HG03045 (cell line): ENCODE data around the gene FAM185A.
"Not testable (repeated sequence)": the region's sequence is repeated elsewhere in the genome, so short reads cannot be mapped to it uniquely, and the experiment has no call there.

Experiments
- ATAC-seq: cut with Tn5 transposase; IDR thresholded peaks from one replicate; pipeline ENCODE4 v1.9.1; 2021; ENCODE audit warnings: mild to moderate bottlenecking, moderate library complexity; ENCODE audit not compliant: unreplicated experiment

The FAM185A gene

GRCh38 chr7:102776217-102776616 is 27.4 kb downstream of the FAM185A start:
- ATAC-seq = not testable (repeated sequence)

DNA sequence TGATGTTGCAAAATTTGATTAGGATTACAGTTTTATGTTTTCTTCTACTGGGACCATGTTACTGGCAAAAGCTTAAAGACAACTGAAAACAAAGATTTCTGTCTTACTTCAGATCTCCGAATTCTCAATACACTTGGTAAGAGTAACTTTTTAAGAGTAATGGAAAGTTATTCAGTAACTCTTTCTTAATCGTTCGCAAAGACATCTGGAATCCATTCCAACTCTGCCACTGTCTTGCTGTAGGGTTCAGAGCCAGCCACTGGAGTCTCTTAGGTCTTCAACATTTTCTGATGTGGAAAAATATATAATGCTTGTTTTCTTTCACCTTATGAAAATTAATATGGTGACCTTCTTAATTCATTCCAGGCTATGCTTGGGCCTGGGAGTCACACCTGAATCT is 29.9 kb downstream of the FAM185A start:
- not testable (repeated sequence) for ATAC-seq

- ATAC-seq = not testable (repeated sequence)
Observed at GRCh38 chr7:102780926-102781325, 32.1 kb downstream of the FAM185A start.

DNA sequence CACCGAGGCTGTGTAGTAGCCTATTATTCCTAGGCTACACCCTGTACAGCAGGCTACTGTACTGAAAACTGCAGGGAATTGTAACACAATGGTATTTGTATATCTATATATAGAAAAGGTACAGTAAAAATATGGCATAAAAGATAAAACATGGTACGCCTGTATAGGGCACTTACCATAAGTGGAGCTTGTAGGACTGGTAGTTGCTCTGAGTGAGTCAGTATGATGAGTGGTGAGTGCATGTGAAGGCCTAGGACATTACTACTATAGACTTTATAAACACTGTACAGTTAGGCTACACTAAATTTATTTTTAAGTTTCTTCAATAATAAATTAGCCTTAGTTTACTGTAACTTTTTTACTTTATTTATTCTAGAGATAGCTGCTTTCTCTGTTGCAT is 40.0 kb downstream of the FAM185A start:
- not testable (repeated sequence) for ATAC-seq

DNA sequence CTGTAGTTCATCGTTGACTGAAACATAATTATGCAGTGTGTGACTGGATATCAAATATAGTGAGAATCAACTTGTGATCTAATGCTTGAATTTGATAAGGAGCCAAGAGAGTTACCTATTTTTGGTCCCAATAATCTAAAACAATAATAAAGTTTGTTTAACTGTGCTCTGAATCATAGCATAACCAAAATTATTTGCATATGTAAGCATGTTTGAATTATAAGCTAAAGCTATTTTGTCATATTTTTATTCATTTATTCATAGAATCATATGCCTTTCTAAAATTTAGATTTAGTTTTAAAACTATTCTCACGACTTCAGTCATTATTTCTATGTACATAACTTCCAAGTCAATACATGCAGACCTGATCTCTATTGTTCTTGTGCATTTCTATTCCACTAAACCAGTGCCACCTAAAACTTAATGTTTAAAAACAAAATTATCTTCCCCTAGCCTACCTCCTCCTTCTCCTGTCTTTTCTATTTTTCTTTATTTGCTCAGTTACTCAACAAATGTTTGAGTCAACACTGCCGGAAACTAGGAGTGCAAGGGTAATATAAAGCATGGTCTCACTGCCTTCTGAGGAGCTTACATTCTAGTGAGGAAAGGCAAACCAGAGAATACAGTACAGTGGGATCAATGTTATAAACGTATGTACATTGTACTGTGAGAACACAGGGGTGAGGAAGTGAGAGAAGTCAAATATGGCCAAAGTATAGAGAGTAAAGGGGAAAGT is 41.7 kb downstream of the FAM185A start:
- not testable (repeated sequence) for ATAC-seq

GRCh38 chr7:102791367-102791766 is 42.6 kb downstream of the FAM185A start:
- ATAC-seq = not testable (repeated sequence)

- ATAC-seq = not testable (repeated sequence)
Observed at GRCh38 chr7:102791831-102792230, 43.0 kb downstream of the FAM185A start.

- not testable (repeated sequence) for ATAC-seq
Observed at GRCh38 chr7:102794567-102794966, 45.8 kb downstream of the FAM185A start.

DNA sequence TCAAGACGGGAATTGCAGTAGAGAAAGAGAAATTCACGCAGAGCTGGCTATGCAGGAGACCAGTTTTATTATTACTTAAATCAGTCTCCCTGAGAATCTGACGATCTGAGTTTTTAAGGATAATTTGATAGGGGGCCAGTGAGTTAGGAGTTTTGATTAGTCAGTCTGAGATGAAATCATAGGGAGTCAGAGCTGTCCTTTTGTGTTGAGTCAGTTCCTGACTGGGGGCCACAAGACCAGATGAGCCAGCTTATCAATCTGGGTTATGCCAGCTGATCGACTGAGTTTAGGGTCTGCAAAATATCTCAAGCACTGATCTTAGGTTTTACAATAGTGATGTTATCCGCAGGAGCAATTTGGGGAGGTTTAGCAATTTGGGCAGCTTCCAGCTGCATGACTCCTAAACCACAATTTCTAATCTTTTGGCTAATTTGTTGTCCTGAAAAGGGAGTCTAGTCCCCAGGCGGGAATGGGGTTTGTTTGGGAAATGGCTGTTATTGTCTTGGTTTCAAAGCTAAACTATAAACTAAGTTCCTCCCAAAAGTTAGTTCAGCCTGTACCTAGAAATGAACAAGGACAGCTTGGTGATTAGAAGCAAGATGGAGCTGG is 47.3 kb downstream of the FAM185A start:
- not testable (repeated sequence) for ATAC-seq

- ATAC-seq = no peak
Observed at GRCh38 chr7:102806613-102807012, 57.8 kb downstream of the FAM185A start.

DNA sequence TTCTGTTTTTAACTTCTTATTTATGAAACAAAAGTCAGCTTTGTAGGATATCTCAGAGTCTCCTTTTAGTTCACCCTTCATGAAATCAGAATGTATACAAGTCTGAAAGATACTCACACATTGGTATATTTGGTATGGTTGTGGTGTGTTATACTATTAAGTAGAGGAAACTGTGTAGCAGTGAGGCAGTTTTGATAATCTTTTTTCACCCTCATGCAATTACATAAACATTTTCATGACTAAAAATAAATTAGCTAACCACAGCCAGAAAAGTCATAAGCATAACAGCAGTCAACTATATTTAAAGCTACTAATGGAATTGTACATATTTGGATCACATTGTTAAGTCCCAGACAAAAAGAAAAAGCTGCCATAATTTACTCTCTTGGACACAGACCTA is 62.1 kb downstream of the FAM185A start:
- no peak for ATAC-seq

GRCh38 chr7:102811942-102812678 is 63.3 kb downstream of the FAM185A start:
- ATAC-seq = no peak

DNA sequence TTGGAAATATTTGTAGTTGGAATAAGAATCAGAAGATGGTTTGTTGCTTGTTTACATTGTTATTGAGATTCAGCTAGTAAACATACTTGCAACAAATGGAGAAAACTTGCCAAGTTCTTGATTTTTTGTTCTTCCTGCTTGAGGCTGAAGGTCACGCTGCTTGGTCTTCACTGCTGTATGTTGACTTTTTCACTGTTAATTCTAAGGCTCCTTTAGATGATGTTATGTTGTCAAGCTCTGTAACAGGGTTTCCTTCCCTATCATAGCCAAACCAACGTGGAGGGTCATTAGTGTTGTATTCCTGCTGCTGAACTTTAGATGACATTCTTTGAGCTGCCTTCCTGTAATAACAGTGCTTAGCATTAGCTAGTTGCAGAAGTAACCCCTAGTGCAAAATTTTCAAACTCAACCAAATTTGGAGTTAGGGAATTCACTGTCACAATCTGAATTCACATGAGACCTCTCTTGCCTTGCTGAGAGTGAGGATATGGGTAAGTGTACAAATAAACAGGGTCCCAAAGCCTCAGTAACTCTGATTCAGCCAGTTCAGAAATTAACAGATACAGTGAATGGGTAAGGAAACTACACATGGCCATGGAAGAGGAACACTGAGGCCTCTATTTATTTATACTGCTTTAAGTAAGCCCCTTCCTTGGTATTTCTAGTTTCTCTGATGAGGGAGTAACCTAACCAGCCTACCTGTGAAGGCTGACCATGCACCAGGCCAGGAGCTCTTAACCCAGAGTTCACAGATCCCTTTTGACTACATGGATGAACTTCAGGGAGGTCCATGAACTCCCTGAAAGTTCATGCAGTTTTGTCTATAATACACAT is 64.6 kb downstream of the FAM185A start:
- ATAC-seq = no peak

DNA sequence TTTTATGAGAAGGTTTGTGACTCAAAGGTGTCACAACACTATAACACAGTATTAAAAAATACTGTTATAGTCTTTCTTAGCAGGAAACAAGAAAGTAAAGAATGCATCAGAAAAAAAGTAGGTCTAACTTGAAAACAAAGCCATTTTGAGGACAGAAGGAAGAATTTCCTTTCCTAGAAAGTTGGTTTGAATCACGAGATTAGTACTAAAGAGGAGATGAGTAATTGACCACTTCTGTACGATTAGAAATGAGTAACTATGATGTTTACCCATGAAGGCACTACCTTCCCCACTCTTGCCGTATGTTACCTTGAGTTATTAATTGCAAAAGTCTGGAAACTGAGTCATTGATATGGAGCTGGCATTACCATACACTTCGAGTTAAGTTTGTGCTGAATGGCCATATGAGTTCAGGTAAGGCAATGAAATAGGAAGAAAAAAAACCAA is 65.2 kb downstream of the FAM185A start:
- ATAC-seq = no peak

- no peak for ATAC-seq
Observed at GRCh38 chr7:102817616-102818573, 69.1 kb downstream of the FAM185A start.

DNA sequence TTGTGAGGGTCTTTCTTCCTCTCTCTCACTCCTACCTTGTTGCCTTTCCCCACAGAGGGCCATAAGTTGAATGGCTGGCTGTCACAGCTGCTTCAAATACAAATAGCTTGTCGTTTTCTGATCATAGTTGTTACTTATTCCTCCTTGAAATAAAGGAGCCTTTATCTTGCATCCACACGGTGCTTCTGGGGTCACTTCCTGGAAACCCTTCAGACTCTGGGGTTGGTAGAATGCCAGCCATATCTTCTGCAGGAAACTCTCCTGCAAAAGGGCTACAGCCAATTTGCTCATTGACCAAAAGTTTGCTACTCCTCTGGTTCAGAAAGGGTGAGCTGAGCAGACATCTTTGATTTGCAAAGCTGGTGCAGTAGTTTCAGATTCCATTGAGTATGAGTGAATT is 70.4 kb downstream of the FAM185A start:
- ATAC-seq = no peak

- ATAC-seq = no peak
Observed at GRCh38 chr7:102821994-102822747, 73.4 kb downstream of the FAM185A start.

DNA sequence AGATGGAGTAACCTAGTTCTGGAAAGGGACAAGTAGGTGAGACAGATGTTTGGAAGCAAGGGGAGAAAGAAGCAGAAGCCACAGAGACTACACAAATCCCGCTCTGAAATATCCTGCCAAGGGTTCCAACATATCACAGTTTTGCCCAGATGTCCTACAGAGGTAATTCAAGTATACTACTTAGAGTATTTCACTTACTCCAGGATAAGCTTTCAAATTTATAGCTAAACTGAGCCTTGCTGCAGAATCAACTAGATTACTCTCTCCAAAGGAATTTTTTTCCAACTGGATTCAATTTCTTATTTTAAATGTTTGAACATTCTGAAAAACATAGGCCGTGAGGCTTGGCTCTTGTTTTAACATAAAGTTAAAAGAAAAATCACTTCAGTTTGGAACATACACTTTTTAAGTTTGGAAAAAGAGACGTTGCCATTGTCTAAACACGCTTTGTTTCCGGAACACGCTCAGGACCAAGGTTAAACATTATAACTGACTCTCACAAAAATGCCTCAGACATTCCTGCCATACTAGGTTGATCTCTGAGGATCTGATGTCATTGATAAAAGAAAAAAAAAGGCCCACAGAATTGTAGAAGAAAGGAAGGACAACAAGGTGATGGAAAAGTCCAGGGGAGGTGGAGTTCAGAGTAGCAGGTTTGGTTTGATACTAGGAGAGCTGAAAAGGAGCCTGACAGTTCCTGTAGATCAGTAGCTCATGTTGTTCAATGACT is 74.8 kb downstream of the FAM185A start:
- ATAC-seq = no peak
